Measurements from ENCODE around the gene TIMM44. TPM values are rescaled to one million over a fixed set of nuclear protein-coding genes. Genes with fewer than 3 reads are reported as not detected.

Gene TIMM44
- total RNA-seq, 1 donor from 2014 or later: 80.7 TPM

DNA sequence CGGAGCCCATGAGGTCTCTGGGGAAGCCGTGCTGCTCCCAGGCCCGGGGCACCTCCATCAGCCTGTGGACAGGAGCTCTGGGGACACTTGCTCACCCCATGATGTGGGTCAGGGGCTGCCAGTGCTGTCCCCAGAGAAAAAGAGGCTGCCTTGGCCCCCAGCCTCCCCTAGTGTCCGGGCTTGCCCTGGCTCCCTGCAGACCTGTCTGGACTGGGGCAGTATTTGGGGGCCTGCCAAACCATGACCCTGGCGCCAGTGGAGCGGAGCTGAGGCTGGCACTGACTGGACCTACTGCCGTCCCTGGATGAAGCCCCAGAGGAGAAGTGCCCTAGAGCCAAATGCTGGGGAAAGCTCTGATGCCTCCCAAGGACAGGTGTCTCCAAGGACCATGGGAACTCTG lies 31.6 kb upstream of the TIMM44 start:
- DNase-seq (ENCODE audit: low spot score in 2 of 2, unreplicated experiment in 2 of 2): no peak
- TF ChIP-seq CTCF (IDR thresholded peaks at IDR 0.05; ENCODE audit: unreplicated experiment): no peak
- peaks cover 25% of the 10 kb centered on the region for H3K36me3 Mint-ChIP-seq
- no peaks in the 10 kb centered on the region for H3K4me1 Mint-ChIP-seq
- H3K9me3 Mint-ChIP-seq: no peaks in the 10 kb centered on the region
- H3K27ac Mint-ChIP-seq: no peak overlapping the region
- H3K27me3 Mint-ChIP-seq (ENCODE audit: low read depth): no peaks in the 10 kb centered on the region
- H3K4me3 Mint-ChIP-seq: no peak overlapping the region

GRCh38 chr19:7973883-7974282 lies 30.4 kb upstream of the TIMM44 start:
- Mint-ChIP-seq H3K9me3 (no peaks in the 10 kb centered on the region), H3K36me3 (peaks cover 25% of the 10 kb centered on the region), H3K27ac (no peak overlapping the region), H3K4me1 (no peaks in the 10 kb centered on the region), H3K27me3 (ENCODE audit: low read depth) (no peaks in the 10 kb centered on the region), H3K4me3 (no peak overlapping the region)
- DNase-seq (ENCODE audit: low spot score in 2 of 2, unreplicated experiment in 2 of 2): no peak
- TF ChIP-seq CTCF (IDR thresholded peaks at IDR 0.05; ENCODE audit: unreplicated experiment): no peak

GRCh38 chr19:7971553-7972520 lies 28.4 kb upstream of the TIMM44 start:
- Mint-ChIP-seq H3K36me3 (peaks cover 30% of the 10 kb centered on the region), H3K4me3 (no peak overlapping the region), H3K4me1 (no peaks in the 10 kb centered on the region), H3K27ac (no peak overlapping the region), H3K9me3 (no peaks in the 10 kb centered on the region), H3K27me3 (ENCODE audit: low read depth) (no peaks in the 10 kb centered on the region)
- DNase-seq (ENCODE audit: low spot score in 2 of 2, unreplicated experiment in 2 of 2): no peak
- TF ChIP-seq CTCF (IDR thresholded peaks at IDR 0.05; ENCODE audit: unreplicated experiment): no peak

GRCh38 chr19:7970716-7971448 lies 27.4 kb upstream of the TIMM44 start:
- Mint-ChIP-seq H3K4me3 (no peak overlapping the region), H3K4me1 (no peaks in the 10 kb centered on the region), H3K36me3 (peaks cover 32% of the 10 kb centered on the region), H3K9me3 (no peaks in the 10 kb centered on the region), H3K27ac (no peak overlapping the region), H3K27me3 (ENCODE audit: low read depth) (no peaks in the 10 kb centered on the region)
- TF ChIP-seq CTCF (IDR thresholded peaks at IDR 0.05; ENCODE audit: unreplicated experiment): peak; percentile 48
- DNase-seq (ENCODE audit: low spot score in 2 of 2, unreplicated experiment in 2 of 2): peak in 1 of 2 experiments; percentile 59

DNA sequence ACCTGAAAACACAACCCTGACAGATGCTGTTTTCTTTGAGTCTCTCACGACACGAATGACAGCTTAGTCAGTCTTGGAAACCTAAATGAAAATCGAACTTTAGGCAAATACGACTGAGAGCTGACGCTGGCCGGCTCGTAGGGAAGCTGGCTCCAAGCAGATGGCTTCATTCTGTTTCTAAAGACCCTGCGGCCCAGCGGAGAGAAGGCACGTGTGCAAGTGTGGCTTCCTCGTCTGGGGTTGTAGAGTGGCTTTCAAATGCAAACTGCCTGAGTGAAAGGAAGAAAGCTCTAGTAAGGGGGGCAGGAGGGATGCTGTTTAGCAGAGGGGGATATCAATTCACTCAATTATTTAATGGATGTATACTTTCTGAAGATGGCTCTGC lies 26.1 kb upstream of the TIMM44 start:
- no peak for DNase-seq (ENCODE audit: low spot score in 2 of 2, unreplicated experiment in 2 of 2)
- no peak for TF ChIP-seq CTCF (IDR thresholded peaks at IDR 0.05; ENCODE audit: unreplicated experiment)
- no peaks in the 10 kb centered on the region for H3K27me3 Mint-ChIP-seq (ENCODE audit: low read depth)
- peaks cover 5% of the 10 kb centered on the region for H3K4me1 Mint-ChIP-seq
- H3K36me3 Mint-ChIP-seq: peaks cover 36% of the 10 kb centered on the region
- no peak overlapping the region for H3K4me3 Mint-ChIP-seq
- H3K27ac Mint-ChIP-seq: peak overlapping the region; percentile 25
- H3K9me3 Mint-ChIP-seq: no peaks in the 10 kb centered on the region

Data from mesothelial cell of epicardium (in vitro differentiated cells).